GM21786 (cell line): ENCODE measurements around the gene DCDC2C.

Experiments used
- ATAC-seq: cut with Tn5 transposase; IDR thresholded peaks from one replicate; pipeline ENCODE4 v1.9.1; 2021; ENCODE audit not compliant: unreplicated experiment

The DCDC2C gene

GRCh38 chr2:3876221-3876620 lies 172.8 kb downstream of the DCDC2C start:
- ATAC-seq: no peak

- no peak for ATAC-seq
Observed at GRCh38 chr2:3876685-3877084, 173.3 kb downstream of the DCDC2C start.

GRCh38 chr2:3885629-3886628 lies 182.6 kb downstream of the DCDC2C start:
- no peak for ATAC-seq

- no peak for ATAC-seq
Observed at GRCh38 chr2:3895021-3895420, 191.6 kb downstream of the DCDC2C start.
